Osteoblast (primary cell): Measurements from ENCODE around the gene OSTC. TPM values are rescaled to one million over a fixed set of nuclear protein-coding genes. Genes with fewer than 3 reads are reported as not detected.

Experiments
- DNase-seq: peaks from one replicate; pipeline ENCODE4 v3.0.0; 2011; ENCODE audit warnings: low spot score, mixed read lengths; ENCODE audit not compliant: insufficient read length; ENCODE audit errors: missing footprints
- H2AFZ ChIP-seq: 2 replicates; pipeline ENCODE4 v1.6.0; 2011; ENCODE audit warnings: mild to moderate bottlenecking, low read length
- H3K27ac ChIP-seq: 2 replicates; pipeline ENCODE4 v1.5.1; 2011; ENCODE audit warnings: mild to moderate bottlenecking, low read depth, low read length, moderate library complexity
- H3K27me3 ChIP-seq: 2 replicates; pipeline ENCODE4 v1.6.0; 2012; ENCODE audit warnings: mild to moderate bottlenecking, control low read depth, inconsistent platforms, low read length, moderate library complexity; ENCODE audit not compliant: insufficient read depth
- H3K36me3 ChIP-seq: 2 replicates; pipeline ENCODE4 v1.5.1; 2011; ENCODE audit warnings: mild to moderate bottlenecking, low read length, control low read depth, moderate library complexity; ENCODE audit not compliant: insufficient read depth
- H3K4me1 ChIP-seq: 2 replicates; pipeline ENCODE4 v1.5.1; 2011; ENCODE audit warnings: mild to moderate bottlenecking, low read length, control low read depth, moderate library complexity; ENCODE audit not compliant: insufficient read depth
- H3K4me2 ChIP-seq: 2 replicates; pipeline ENCODE4 v1.6.0; 2011; ENCODE audit warnings: mild to moderate bottlenecking, low read length; ENCODE audit not compliant: insufficient read depth
- H3K4me3 ChIP-seq: fragments of 200-600 bp; sonication (generic); 3 replicates; pipeline ENCODE4 v1.5.1; 2012; ENCODE audit warnings: mild to moderate bottlenecking, low read length, inconsistent platforms; ENCODE audit not compliant: insufficient read depth
- H3K79me2 ChIP-seq: 2 replicates; pipeline ENCODE4 v1.6.0; 2012; ENCODE audit warnings: mild to moderate bottlenecking, low read length, control low read depth, inconsistent platforms; ENCODE audit not compliant: insufficient read depth
- H3K9me3 ChIP-seq: 2 replicates; pipeline ENCODE4 v1.5.1; 2011; ENCODE audit warnings: low read depth, low read length, control low read depth
- H4K20me1 ChIP-seq: 2 replicates; pipeline ENCODE4 v1.6.0; 2012; ENCODE audit warnings: mild to moderate bottlenecking, low read length, control low read depth; ENCODE audit not compliant: insufficient read depth
- CTCF ChIP-seq: IDR thresholded peaks from 2 replicates; pipeline ENCODE4 v1.5.1; 2011; ENCODE audit warnings: mild to moderate bottlenecking, low read depth, low read length, moderate library complexity; ENCODE audit errors: extremely low read depth
- total RNA-seq: library from RNA; depleted of rRNA; stranded (reverse); fragments of >200 nt; gene quantifications from 2 replicates; pipeline ENCODE4 v1.2.3, GENCODE V29; 2012

The OSTC gene
- total RNA-seq, 1 donor, result 256 TPM

- Histone ChIP-seq H3K27me3 (no peaks in the 10 kb centered on the region), H3K4me1 (no peaks in the 10 kb centered on the region), H3K36me3 (no peaks in the 10 kb centered on the region), H3K79me2 (no peaks in the 10 kb centered on the region), H3K9me3 (no peaks in the 10 kb centered on the region), H2AFZ (no peak overlapping the region), H3K4me2 (no peak overlapping the region), H3K4me3 (no peak overlapping the region), H4K20me1 (no peaks in the 10 kb centered on the region), H3K27ac (no peak overlapping the region)
- TF ChIP-seq CTCF, result no peak
- DNase-seq, result no peak
Observed at GRCh38 chr4:108607079-108607815, 43.2 kb upstream of the OSTC start.

- Histone ChIP-seq H2AFZ (peak overlapping the region; percentile 85), H3K27me3 (no peaks in the 10 kb centered on the region), H3K4me1 (no peaks in the 10 kb centered on the region), H3K79me2 (no peaks in the 10 kb centered on the region), H3K27ac (no peak overlapping the region), H3K9me3 (no peaks in the 10 kb centered on the region), H4K20me1 (no peaks in the 10 kb centered on the region), H3K4me2 (peak overlapping the region; percentile 78), H3K4me3 (peak overlapping the region; percentile 69), H3K36me3 (no peaks in the 10 kb centered on the region)
- peak; percentile 33 for TF ChIP-seq CTCF
- DNase-seq, result no peak
Observed at GRCh38 chr4:108611365-108611764, 39.0 kb upstream of the OSTC start.

GRCh38 chr4:108612365-108612764, 38.0 kb upstream of the OSTC start:
- no peak overlapping the region for H3K4me2 ChIP-seq
- no peak overlapping the region for H3K4me3 ChIP-seq
- no peak for TF ChIP-seq CTCF
- peak overlapping the region; percentile 39 for H2AFZ ChIP-seq
- no peaks in the 10 kb centered on the region for H3K79me2 ChIP-seq
- H3K4me1 ChIP-seq, result no peaks in the 10 kb centered on the region
- H3K36me3 ChIP-seq, result no peaks in the 10 kb centered on the region
- no peak for DNase-seq
- H3K27ac ChIP-seq, result no peak overlapping the region
- no peaks in the 10 kb centered on the region for H3K9me3 ChIP-seq
- no peaks in the 10 kb centered on the region for H3K27me3 ChIP-seq
- H4K20me1 ChIP-seq, result no peaks in the 10 kb centered on the region

GRCh38 chr4:108619372-108620100, 30.9 kb upstream of the OSTC start:
- DNase-seq, result no peak
- H3K79me2 ChIP-seq, result peaks cover 41% of the 10 kb centered on the region
- H3K27me3 ChIP-seq, result no peaks in the 10 kb centered on the region
- no peaks in the 10 kb centered on the region for H3K9me3 ChIP-seq
- TF ChIP-seq CTCF, result no peak
- H2AFZ ChIP-seq, result peak overlapping the region; percentile 95
- peaks cover 34% of the 10 kb centered on the region for H3K4me1 ChIP-seq
- peaks cover 30% of the 10 kb centered on the region for H4K20me1 ChIP-seq
- H3K36me3 ChIP-seq, result peaks cover 27% of the 10 kb centered on the region
- peak overlapping the region; percentile 93 for H3K27ac ChIP-seq
- H3K4me3 ChIP-seq, result peak overlapping the region; percentile 88
- H3K4me2 ChIP-seq, result peak overlapping the region; percentile 85
